ENCODE results near the gene ADD2.

ADD2 gene

GRCh38 chr2:70777450-70777849 lies 9.4 kb upstream of the ADD2 start:
- no peak for TF ChIP-seq JUND (IDR thresholded peaks at IDR 0.05; ENCODE audit: low read depth)
- in situ Hi-C loops (cut with HindIII; ENCODE audit: low pct_unique_long_range_greater_than_20kb, low sequenced_read_pairs): no loop called here
- DNase-seq (ENCODE audit: low read depth in 1 of 2, low spot score in 1 of 2): no peak

GRCh38 chr2:70776266-70776665 lies 8.3 kb upstream of the ADD2 start:
- in situ Hi-C loops (cut with HindIII; ENCODE audit: low pct_unique_long_range_greater_than_20kb, low sequenced_read_pairs): no loop called here
- no peak for DNase-seq (ENCODE audit: low read depth in 1 of 2, low spot score in 1 of 2)
- TF ChIP-seq JUND (IDR thresholded peaks at IDR 0.05; ENCODE audit: low read depth): no peak

DNA sequence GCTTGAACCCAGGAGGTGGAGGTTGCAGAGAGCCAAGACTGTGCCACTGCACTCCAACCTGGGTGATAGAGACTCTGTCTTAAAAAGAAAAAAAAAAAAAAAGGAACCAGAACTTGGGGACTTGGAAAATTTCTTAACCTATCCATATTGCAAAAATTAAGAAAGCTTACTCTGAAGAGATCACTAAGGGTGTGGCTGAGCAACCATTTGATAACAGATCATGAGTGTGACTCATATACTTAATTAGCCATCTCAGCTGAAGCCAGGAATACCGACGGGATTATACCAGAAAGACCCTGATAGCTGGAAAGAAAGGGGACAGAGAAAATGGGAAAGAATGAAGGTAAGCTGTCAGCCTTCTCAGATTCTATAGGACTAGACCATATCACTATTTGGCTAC lies 7.1 kb upstream of the ADD2 start:
- no peak for TF ChIP-seq JUND (IDR thresholded peaks at IDR 0.05; ENCODE audit: low read depth)
- in situ Hi-C loops (cut with HindIII; ENCODE audit: low pct_unique_long_range_greater_than_20kb, low sequenced_read_pairs): no loop called here
- DNase-seq (ENCODE audit: low read depth in 1 of 2, low spot score in 1 of 2): no peak

- no peak for DNase-seq (ENCODE audit: low read depth in 1 of 2, low spot score in 1 of 2)
- in situ Hi-C loops (cut with HindIII; ENCODE audit: low pct_unique_long_range_greater_than_20kb, low sequenced_read_pairs): no loop called here
- TF ChIP-seq JUND (IDR thresholded peaks at IDR 0.05; ENCODE audit: low read depth): no peak
Measured at GRCh38 chr2:70772486-70773155, 4.6 kb upstream of the ADD2 start.

DNA sequence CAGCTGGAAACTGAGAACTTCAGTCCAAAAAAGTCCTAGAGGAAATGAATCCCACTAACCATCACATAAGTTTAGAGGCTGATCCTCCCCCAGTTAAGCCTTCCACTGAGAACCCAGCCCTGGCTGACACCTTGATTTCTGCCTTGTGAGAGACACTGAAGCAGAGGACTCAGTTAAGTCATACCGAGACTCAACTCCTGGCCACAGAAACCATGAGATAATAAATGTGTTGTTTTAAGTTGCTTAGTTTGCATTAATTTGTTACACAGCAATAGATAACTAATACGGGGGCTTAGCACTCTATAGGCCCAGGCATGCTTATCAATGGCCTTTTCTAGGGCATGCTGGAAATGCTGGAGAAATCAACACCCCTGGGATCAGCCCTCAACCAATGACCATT lies 3.4 kb upstream of the ADD2 start:
- in situ Hi-C loops (cut with HindIII; ENCODE audit: low pct_unique_long_range_greater_than_20kb, low sequenced_read_pairs): no loop called here
- no peak for TF ChIP-seq JUND (IDR thresholded peaks at IDR 0.05; ENCODE audit: low read depth)
- no peak for DNase-seq (ENCODE audit: low read depth in 1 of 2, low spot score in 1 of 2)

DNA sequence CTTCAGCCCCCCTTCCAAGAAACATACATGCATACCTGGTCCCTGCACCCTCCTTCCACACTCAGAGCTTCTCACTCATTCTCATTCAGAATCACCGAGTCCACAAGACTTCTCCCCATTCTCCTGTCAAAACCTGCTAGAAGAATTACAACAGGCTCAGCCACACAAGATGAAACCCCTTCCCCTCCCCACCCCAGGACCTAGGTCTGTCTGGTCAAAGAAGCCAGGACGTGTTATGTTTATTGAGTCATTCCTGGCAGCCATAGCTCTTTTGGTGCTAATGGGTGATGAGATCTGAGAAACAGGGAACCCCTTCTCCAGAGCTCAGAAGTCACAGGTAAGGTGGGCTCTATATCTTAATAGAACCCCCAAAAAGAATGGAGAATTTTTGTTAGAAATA lies 1.4 kb upstream of the ADD2 start:
- TF ChIP-seq JUND (IDR thresholded peaks at IDR 0.05; ENCODE audit: low read depth): no peak
- in situ Hi-C loops (cut with HindIII; ENCODE audit: low pct_unique_long_range_greater_than_20kb, low sequenced_read_pairs): no loop called here
- DNase-seq (ENCODE audit: low read depth in 1 of 2, low spot score in 1 of 2): no peak

DNA sequence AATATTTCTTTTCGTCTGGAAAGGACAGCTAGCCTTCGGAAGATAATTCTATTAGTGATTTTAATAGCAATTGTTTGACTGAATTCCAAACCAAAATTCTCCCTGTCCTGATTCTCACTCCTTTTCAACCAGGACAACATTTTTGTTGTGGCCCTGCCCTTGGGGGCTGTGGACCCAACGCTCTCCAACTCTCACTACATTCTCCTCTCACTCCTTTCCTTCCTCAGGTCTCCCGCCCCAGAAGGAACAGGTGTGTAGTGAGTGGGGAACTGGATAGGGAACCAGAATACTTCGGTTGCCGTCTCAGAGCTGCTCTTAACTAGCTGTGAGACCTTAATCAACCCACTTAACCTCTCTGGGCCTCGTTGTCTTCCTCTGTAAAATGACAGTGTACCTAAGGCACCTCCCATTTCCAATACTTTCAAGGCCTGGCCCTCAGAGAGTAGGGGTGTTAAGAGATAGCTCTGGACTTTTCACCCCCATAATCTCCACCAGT lies 638 bp upstream of the ADD2 start:
- DNase-seq (ENCODE audit: low read depth in 1 of 2, low spot score in 1 of 2): no peak
- in situ Hi-C loops (cut with HindIII; ENCODE audit: low pct_unique_long_range_greater_than_20kb, low sequenced_read_pairs): no loop called here
- TF ChIP-seq JUND (IDR thresholded peaks at IDR 0.05; ENCODE audit: low read depth): no peak

DNA sequence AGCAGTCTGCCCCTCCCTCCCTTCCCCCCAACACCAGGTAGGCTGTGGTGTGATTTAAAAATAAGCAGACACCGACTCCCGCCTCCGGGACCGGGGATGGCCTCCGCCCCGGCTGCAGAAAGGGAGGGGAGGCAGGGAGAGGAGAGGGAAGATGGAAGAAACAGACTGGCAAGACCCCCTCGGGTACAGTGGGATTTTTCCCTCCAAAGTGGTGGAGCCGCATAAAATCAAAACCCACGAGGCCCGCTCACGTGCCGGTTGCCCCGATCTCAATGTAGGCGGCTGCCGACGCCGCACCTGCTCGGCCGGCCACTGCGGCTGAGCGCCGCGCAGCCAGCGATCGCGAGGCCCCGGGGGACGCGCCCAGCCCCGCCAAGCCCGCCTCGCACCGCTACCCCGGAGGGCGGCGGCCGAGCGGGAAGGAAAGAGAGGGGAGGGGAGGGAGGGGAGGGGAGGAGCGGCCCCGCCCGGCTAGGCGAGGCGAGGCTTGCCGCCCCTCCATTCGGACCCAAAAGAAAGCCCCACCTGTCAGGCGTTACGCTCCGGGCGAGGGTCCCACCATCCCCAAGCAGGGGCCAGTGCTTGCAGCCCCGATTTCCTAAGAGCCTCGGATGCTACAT lies 811 bp downstream of the ADD2 start:
- in situ Hi-C loops (cut with HindIII; ENCODE audit: low pct_unique_long_range_greater_than_20kb, low sequenced_read_pairs): no loop called here
- no peak for DNase-seq (ENCODE audit: low read depth in 1 of 2, low spot score in 1 of 2)
- TF ChIP-seq JUND (IDR thresholded peaks at IDR 0.05; ENCODE audit: low read depth): no peak

DNA sequence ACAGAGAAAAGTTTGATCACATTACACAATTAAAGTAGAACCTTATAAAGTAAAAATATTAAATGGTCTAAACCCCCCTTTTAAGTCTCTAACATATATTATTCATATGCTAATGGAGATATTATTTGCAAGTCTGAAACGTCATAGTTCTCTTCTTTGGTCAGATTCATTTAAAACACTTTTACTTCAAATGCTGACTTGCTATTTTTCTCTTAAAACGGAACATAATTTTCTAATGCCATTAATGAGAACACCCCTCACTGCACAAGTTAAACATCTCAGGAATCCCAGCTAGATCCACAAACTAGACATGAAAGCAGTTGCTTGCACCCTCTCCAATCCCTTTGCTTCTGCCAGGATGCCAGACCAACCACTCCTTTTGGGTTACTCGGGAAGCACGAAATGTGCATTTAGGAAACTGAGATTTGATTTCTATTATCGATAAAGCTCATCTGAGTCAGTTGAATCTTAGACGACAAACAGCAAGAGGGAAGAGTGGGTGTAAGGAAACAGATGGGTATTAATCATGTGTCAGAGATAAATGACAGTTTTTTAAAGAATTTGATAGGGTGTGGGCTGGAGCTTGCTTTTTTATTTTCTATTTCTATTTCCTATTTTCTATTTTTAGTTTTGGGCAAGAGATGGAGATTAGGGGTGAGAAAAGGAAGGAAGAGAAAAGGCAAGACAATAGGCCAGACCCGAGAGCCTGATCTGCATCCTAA lies 1.5 kb downstream of the ADD2 start:
- in situ Hi-C loops (cut with HindIII; ENCODE audit: low pct_unique_long_range_greater_than_20kb, low sequenced_read_pairs): no loop called here
- DNase-seq (ENCODE audit: low read depth in 1 of 2, low spot score in 1 of 2): no peak
- no peak for TF ChIP-seq JUND (IDR thresholded peaks at IDR 0.05; ENCODE audit: low read depth)

DNA sequence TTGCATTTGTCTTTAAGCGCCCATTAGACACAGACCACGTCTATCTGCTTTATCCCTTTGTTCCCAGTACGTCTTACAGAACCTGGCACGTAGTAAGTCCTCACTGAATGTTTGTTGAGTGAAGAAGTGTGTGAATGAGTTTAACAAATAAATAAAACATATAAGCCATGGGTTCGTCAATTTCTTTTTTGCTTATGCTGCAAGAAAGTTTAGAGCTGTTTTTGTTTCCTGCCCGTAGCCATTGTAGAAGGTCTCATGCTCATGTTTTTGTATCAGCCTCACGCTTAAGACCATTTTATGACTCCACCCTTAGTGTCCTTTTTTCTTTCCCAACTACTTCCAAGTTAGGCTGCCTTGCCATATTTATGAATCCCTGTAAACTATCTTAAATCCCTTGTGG lies 2.5 kb downstream of the ADD2 start:
- TF ChIP-seq JUND (IDR thresholded peaks at IDR 0.05; ENCODE audit: low read depth): no peak
- in situ Hi-C loops (cut with HindIII; ENCODE audit: low pct_unique_long_range_greater_than_20kb, low sequenced_read_pairs): no loop called here
- no peak for DNase-seq (ENCODE audit: low read depth in 1 of 2, low spot score in 1 of 2)

- in situ Hi-C loops (cut with HindIII; ENCODE audit: low pct_unique_long_range_greater_than_20kb, low sequenced_read_pairs): no loop called here
- DNase-seq (ENCODE audit: low read depth in 1 of 2, low spot score in 1 of 2): no peak
- no peak for TF ChIP-seq JUND (IDR thresholded peaks at IDR 0.05; ENCODE audit: low read depth)
Measured at GRCh38 chr2:70759446-70759845, 8.6 kb downstream of the ADD2 start.

- in situ Hi-C loops (cut with HindIII; ENCODE audit: low pct_unique_long_range_greater_than_20kb, low sequenced_read_pairs): no loop called here
- TF ChIP-seq JUND (IDR thresholded peaks at IDR 0.05; ENCODE audit: low read depth): no peak
- no peak for DNase-seq (ENCODE audit: low read depth in 1 of 2, low spot score in 1 of 2)
Measured at GRCh38 chr2:70757966-70758365, 10.0 kb downstream of the ADD2 start.

- TF ChIP-seq JUND (IDR thresholded peaks at IDR 0.05; ENCODE audit: low read depth): no peak
- no peak for DNase-seq (ENCODE audit: low read depth in 1 of 2, low spot score in 1 of 2)
- in situ Hi-C loops (cut with HindIII; ENCODE audit: low pct_unique_long_range_greater_than_20kb, low sequenced_read_pairs): no loop called here
Measured at GRCh38 chr2:70757360-70757759, 10.6 kb downstream of the ADD2 start.

Data from T47D (cell line).